GM18858 (cell line): Measurements from ENCODE around the gene SLC5A5.

Source experiments
- ATAC-seq: cut with Tn5 transposase; IDR thresholded peaks from one replicate; pipeline ENCODE4 v1.9.1; 2021; ENCODE audit not compliant: unreplicated experiment

Gene SLC5A5

DNA sequence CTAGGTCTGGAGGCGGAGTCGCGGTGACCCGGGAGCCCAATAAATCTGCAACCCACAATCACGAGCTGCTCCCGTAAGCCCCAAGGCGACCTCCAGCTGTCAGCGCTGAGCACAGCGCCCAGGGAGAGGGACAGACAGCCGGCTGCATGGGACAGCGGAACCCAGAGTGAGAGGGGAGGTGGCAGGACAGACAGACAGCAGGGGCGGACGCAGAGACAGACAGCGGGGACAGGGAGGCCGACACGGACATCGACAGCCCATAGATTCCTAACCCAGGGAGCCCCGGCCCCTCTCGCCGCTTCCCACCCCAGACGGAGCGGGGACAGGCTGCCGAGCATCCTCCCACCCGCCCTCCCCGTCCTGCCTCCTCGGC, at the start of gene SLC5A5:
TSS of gene SLC5A5 (plus strand) at position 68 of the 373 bp plus-strand sequence. CDS start 375 bp downstream, outside the sequence.
- no peak for ATAC-seq

DNA sequence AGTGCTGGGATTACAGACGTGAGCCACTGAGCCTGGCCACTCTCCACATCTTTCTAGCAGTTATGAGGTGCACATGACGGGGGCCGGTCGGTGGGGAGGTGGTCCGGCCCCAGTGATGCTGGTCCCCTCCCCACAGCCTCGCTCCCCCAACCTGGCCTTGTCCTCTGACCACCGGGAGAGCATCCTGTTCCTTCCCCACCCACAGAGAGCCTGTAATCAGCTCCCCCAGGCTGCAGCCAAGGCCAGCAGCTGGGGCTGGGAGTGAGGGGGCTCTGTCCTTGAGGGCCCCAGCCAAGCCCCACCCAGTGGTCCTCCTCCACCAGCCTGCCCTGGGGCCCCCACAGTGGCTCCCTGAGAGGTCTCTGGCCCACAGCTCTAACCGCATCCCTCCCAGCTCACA, 47.4 kb upstream of the SLC5A5 start:
- ATAC-seq: no peak

DNA sequence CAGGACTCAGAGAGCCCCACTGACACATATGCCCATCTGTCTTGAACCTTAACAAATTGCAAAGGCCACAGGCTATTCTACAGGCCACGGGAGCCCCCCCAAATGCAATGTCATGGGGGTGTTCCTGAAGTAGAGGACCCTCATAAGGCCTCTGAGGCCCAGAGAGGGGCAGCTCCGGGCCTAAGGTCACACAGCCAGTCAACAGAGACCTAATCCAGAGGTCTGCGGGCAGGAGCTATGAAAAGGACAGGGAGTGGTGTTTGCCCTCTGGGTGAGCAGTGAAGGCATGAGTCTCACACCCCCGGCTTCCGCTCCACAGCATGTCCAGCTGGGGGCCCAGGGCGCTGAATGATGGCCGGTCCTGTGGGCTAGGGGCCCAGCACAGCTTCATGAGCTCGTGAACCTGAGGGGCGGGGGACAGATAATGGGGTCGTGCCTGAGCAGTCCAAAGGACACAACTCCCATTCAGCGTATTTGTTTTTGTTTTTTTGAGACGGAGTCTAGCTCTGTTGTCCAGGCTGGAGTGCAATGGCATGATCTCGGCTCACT, 45.2 kb upstream of the SLC5A5 start:
- no peak for ATAC-seq

DNA sequence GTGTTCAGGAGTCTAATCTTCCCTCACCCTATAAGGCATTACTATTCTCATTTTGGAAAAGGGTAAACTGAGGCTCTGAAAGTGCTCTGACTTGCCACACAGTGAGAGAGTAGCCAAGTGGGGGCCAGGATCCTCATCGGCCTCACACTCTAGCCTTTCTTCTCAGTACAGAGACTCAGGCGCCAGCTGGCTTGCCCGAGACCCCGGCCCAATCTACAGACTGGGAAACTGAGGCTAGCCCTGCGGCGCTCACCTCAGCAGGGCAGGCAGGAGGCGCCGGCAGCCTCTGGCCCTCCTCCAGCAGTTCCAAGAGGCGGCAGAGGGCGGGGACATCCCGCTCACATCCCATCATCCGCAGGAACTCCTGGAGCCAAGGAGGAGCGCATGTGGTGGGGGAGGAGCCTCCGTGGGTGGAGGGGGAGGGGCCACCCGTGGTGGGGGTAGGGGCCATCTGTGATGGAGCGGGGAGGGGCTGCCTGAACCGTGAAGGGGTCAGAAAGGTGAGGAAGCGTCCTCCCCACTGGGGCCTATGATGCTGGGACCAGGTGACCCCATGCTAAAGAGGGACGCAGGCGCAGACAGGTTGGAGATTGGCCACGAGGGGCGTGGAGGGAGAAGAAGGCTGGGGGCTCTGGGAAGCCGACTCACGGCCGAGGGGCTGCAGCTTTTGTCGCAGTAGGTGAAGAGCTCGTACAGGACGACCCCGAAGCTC, 41.7 kb upstream of the SLC5A5 start:
- ATAC-seq: no peak

DNA sequence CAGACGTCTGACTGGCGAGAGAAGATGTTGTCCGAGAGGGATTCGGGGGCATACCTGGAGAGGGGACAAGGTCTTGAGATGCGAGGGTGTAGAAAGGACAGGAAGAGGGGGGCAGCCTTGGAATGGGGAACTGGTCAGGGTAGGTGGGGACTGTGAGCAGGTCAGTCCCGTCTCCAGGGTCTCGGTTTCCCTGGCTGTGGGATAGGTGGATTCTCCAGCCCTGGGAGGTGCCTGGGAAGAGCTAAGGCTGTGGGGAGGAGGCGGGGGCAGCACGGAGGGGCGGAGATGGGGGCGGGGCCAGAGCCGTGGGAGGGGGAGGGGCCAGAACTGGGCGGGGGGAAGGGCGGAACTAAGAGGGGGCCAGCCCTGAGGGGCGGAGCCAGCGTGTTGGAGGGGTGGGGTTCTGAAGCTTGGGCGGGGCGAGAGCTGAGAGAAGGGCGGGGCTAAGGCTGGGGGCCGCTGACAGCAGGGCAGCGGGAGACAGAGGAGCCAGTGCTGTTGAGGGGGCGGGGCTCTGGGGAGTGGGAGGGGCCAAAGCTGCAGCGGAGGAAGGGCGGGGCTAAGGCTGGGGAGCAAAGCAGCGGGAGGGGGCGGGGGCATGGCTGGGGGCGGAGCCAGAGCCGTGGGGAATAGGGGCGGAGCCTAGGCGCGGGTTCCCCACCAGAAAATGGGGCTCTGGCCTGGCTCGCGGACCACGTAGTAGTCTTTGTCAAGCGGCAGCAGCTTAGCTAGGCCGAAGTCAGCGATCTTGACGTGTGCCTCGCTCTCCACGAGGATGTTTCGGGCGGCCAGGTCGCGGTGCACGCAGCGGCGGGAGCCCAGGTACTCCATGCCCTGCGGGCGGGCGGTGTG, 41.0 kb upstream of the SLC5A5 start:
- ATAC-seq: no peak

DNA sequence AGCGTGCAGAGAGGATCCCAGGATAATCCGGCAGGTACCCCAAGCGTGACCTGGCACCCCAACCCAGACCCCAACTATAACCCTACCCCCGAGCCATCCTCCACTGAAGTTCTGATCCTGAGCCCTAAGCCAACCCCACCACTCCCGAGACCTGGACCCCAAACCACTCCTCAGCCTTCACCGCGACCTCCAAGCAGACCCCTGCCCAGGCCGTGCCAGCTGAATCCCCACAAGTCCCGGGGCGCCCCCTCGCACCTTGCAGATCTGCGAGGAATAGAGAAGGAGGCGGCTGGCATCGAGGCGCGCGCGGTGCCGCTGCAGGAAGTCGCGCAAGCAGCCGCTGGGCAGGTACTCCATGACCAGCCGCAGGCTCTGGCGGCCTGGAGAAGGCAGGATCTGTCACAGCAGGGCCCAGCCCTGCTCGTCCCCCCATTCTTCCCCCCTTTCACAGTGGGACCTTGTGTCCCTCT, 40.3 kb upstream of the SLC5A5 start:
- ATAC-seq: no peak

DNA sequence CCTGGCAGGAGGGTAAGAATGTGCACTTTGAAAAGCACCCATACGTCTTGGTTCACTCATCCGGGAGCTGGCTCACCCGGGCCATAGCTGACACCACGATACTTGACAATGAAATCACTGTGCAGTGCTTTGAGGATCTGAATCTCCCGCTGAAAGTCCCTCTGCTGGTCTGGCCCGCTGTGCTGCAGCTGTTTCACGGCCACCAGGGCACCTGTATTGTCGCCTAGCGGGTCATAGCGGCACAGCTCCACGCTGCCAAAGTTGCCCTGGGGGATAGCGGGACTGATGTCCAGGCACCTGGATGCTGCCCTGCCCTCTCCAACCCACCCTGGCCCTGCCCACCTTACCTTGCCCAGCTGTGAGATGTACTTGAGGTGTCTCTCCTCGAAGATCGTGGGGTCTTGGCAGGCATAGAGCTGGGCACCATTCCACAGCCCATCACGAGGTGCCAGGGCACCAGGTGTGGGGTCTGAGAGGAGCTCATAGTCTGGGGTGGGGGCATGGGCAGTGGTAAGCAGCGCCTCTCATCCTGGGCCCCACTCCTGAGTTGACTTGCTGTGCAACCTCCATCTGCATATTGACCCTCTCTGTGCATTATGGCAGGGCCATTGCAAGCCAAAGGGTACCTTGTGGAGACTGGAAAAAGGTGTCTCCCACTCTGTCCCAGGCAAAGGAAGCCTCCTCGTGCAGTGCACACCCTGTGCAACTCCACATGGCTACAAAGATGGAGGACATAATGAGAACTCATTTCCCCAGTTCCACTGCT, 39.1 kb upstream of the SLC5A5 start:
- ATAC-seq: no peak

DNA sequence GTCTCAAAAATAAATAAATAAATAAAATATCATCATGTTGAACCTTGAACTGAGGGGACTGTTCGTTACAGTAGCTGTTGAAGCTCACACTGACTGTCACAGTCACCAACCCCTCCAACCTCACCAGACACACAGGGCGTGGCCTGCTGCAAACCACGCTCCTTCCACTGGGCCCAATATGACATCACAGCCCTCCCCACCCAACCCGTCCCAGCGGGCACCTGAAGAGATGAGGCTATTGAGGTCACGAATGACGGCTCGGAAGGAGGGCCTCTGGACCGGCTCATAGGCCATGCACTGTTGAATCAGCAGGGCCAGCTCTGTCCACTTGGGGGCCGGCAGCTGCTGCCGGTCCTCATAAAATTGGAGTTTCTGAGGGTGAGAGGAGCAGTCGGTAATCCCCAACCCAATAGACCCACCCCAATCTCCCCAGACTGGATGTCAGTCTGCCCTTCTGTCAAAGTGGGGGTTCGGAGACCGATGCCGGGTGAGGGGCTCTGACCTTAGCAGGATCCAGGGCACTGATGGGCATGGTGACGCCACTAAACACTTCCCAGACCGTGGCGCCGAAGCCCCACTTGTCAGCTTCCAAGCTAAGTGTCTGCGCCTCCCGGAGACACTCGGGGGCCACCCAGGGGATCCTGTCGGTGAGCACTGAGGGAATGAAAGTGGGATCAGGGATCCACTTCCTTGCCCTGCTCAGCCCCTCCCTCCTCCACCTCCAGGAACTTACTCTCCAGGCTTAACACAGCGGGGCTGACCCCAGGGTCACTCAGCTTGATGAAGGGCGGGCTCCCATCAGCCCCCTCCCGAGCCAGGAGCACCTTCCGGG, 37.2 kb upstream of the SLC5A5 start:
- no peak for ATAC-seq

DNA sequence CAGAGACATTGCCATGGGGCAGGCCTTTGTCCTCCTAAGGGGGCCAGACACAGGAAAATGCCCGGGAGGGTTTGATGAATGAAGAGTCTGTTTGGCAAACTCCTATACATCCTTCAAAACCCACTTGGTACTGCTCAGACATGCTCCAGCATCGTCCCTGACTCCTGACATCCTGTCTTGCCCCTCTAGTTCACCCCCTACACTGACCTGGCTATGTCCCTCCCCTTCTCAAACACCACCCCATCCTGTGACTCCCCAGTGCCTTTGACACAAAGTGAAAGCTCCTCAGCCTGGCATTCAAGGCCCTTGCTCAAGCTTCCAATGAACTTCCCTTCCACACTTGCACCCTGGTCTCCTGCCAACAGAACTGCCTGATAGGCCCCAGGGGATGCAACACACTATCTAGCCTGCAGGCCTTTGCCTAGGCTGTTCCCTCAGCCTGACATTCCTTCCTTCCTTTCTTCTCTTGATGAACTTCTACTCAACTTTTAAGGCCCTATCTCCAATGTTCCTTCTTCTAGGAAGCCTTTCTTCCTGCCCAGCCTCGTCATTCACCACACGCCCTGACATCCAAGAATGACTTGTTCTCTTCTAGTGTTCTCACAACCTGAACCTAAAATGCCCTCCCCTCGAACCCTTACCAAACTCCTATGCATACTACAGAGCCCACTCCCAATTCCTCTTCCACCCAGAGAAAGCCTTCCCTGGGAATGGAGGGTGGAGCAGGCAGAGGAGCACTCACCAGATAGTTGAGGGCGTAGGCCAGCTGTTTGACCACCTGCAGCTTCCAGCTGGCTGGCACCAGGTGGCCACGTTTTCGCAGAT, 36.4 kb upstream of the SLC5A5 start:
- ATAC-seq: no peak

DNA sequence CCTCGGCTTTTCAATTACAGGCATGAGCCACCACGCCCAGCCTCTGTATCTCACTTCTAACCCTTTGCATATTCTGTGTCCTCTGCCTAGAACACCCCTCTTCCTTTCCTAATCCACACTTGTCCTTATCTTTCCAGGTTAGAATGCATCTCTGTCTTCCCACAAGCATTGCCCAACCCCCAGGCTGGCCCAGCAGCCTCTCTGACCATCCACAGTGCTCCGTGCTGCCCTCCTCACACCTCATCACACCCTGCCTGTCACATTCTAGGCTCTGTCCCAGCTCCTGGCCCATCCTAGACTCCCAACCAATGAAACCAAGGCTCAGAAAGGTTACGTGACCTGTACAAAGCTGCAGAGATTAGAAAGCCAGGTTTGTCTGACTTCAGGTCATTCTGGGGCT, 35.2 kb upstream of the SLC5A5 start:
- ATAC-seq: no peak

DNA sequence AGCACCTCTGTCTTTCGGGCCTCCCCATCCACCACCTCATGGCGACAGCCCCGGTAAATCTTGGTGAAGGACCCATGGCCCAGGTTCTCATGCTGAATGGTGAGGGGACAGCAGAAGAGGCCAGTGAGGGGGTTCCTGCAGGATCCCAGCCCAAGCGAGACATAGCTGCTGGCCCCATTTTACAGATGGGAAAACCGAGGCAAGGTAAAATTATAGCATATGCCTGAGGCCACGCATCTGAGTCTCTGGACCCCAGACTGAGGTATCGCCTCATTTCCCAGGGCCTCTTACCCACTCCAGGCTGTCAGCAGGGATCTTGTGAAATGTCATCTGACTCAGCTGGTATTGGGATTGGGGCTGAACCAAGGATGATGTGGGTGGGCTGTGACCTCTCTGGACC, 33.8 kb upstream of the SLC5A5 start:
- no peak for ATAC-seq

DNA sequence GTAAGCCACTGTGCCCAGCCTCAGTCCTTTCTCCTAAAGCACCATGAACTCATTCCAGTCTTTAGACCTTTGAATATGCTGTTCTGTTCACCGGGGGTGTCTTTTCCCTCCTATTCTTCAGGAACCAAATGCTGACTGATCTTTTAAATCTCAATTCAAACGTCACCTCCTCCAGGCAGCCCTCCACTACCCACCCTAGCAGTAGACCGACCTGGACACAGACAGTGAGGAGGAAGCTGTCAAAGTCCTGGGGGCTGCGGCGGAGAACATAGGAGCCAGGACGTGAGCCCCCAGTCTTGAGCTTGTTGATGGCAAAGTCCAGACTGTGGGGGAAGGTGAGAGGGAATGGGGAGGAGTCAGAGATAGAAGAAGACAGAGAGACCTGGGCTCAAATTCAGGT, 31.7 kb upstream of the SLC5A5 start:
- ATAC-seq: no peak

DNA sequence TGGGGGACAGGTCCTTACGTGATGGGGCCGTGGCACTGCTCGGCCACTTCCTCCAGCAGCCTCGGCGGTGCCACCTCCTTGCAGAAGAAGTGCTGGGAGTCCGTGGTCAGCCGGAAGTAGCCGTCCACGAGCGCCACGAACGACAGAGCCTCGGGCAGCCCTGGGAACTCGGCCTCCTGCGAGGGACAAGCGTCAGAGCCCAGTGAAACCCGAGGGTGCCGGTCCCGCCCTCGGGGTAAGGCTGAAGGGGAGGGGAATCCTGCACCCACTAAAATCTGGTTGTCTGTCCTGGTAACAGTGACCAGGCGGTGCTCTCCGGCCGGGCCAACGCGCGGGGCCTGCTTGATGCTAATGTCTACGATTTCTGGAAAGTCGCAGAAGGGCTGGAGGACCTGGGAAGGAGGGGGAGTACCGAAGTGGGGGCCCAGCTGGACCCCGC, 30.4 kb upstream of the SLC5A5 start:
- ATAC-seq: no peak

DNA sequence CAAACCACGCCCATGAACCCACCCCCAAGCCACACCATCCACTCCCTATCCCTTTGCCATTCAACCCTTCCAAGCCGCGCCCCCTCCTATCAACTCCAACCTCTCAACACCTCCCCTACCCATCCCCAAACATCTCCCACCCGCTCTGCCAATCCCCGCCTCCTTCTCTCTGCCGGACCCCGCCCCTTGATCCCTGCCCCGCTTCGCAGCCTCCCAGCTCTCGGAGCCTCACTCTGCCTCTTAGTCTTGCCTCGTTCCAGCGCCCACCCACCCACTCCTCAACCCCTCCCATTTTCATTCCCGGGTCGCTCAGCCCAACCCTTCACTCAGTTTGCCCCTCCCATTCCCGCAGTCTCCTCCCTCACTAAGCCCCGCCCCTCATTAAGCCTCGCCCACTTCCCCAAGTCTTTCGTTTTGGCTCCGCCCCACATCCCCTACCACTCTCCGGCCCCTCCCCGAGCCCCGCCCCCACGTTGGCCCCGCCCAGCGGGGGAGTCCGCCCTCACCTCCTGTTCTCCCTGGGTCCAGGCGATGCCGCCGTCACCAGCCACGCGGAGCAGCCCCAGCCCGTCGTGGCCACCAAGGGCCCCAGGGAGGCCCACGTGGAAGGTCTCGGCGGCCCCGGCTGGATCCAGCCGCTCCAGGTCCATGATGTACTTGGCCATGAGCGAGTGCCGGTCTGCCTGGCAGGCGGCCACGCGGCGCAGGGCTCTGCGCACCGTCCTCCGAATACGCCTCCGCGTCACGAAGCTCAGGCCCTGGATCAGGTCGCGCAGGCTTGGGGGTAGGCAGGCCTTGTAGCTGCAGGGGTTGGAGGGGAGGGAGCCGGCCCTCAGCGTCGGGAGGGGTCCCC, 29.7 kb upstream of the SLC5A5 start:
- ATAC-seq: no peak

DNA sequence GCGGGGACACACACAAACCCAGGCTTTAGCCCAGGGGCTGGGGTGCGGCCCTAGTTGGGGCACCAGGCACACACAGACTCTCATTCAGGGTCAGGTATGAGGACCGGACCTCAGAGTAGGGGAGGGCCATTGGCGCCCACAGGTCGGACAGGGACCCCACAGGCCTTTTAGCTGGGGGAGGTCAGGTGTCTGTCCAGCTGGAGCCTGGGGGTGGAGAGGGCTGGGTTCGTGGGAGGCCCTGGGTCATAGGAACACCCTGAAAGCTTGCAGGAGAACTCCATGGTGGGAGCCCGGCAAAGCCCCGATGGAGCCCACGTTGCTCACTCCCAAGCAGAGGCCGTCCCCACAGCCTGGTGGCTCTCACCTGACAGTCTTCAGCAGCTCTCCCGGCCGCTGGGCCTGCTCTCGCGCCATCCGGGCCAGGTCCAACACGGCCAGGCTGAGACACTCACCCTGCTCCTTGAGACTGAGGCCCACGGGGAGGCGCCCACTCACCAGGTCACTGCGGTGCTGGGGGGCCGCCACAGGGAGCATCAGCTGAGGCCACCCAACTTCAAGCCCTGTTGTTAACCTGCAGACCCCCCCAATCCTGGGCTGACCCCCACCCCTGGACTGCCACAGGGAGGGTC, 29.0 kb upstream of the SLC5A5 start:
- ATAC-seq: no peak

DNA sequence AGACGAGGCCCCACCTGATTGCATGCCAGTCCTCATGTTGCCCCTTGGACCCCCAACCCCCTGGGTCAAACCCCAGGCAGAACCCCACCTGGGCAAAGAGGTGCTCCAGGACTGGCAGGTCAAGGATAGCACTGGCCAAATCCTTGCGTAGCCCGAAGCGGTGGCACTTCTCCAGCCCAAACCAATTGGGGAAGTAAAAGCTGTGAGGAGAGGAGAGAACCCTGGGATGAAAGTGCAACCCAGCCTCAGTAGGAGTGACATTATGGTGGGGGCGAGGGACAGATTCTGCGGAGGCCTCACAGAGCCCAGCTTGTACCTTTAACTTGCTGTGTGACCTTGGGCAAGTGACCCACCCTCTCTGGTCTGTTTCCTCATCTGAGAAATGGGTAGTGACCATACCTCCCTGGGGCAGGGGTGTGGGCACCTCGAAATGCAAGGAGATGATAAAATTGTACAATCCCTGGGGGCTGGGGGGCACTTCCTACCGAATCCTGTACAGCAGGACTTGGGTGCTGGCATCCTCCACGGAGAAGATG, 28.4 kb upstream of the SLC5A5 start:
- ATAC-seq: no peak

DNA sequence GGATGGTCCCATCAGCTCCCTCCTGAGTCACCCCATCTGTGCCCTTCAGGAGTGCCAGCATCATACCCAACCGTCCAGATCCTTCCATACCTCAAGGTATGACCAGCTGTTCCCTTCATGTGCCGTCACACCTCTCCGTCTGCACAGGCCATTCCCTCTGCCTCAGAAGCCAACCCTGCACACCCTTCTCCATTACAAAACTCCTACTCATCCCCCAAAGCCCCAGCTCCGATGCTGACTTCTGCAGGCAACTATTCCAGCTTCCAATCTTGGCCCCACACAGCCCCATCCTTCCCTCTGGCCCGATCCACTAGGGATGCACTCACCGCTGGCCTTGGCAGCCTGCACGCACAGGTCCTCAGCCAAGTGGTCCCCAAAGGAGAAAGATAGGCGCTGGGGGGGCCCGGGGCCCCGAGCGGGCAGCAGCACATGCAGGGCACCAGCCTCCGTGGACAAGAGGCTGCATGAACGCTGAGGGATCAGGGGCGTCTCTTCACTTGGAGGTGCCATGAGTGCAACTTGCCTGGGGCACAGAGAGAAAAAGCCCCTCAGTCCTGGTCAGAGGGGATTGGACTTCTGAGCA, 27.7 kb upstream of the SLC5A5 start:
- ATAC-seq: no peak
